Measurements from ENCODE around the gene RIN2.
"Not testable (repeated sequence)": the region's sequence is repeated elsewhere in the genome, so short reads cannot be mapped to it uniquely, and the experiment has no call there.

RIN2 gene

GRCh38 chr20:19739351-19739750, 18.7 kb upstream of the RIN2 start:
- DNase-seq = no peak

GRCh38 chr20:19740512-19740911, 17.5 kb upstream of the RIN2 start:
- DNase-seq = no peak

GRCh38 chr20:19741924-19742323, 16.1 kb upstream of the RIN2 start:
- DNase-seq = no peak

- DNase-seq = no peak
Observed at GRCh38 chr20:19742974-19743639, 15.0 kb upstream of the RIN2 start.

- DNase-seq = no peak
Observed at GRCh38 chr20:19743640-19743995, 14.4 kb upstream of the RIN2 start.

GRCh38 chr20:19745106-19745505, 13.0 kb upstream of the RIN2 start:
- no peak for DNase-seq

- no peak for DNase-seq
Observed at GRCh38 chr20:19745584-19745983, 12.5 kb upstream of the RIN2 start.

- no peak for DNase-seq
Observed at GRCh38 chr20:19746396-19746795, 11.7 kb upstream of the RIN2 start.

GRCh38 chr20:19747903-19748302, 10.2 kb upstream of the RIN2 start:
- no peak for DNase-seq

- no peak for DNase-seq
Observed at GRCh38 chr20:19748681-19749080, 9.4 kb upstream of the RIN2 start.

- DNase-seq = no peak
Observed at GRCh38 chr20:19749618-19750071, 8.4 kb upstream of the RIN2 start.

GRCh38 chr20:19750101-19750606, 7.9 kb upstream of the RIN2 start:
- no peak for DNase-seq

- DNase-seq = no peak
Observed at GRCh38 chr20:19750907-19751636, 7.0 kb upstream of the RIN2 start.

GRCh38 chr20:19754201-19754600, 3.9 kb upstream of the RIN2 start:
- DNase-seq = not testable (repeated sequence)

GRCh38 chr20:19756761-19757486, 1.1 kb upstream of the RIN2 start:
- no peak for DNase-seq

GRCh38 chr20:19757487-19758132, 448 bp upstream of the RIN2 start:
- no peak for DNase-seq

GRCh38 chr20:19758501-19759331, 658 bp downstream of the RIN2 start:
- DNase-seq = no peak

- DNase-seq = no peak
Observed at GRCh38 chr20:19760371-19760721, 2.3 kb downstream of the RIN2 start.

- no peak for DNase-seq
Observed at GRCh38 chr20:19761326-19761725, 3.3 kb downstream of the RIN2 start.

- no peak for DNase-seq
Observed at GRCh38 chr20:19761841-19762240, 3.8 kb downstream of the RIN2 start.

- DNase-seq = no peak
Observed at GRCh38 chr20:19764207-19764606, 6.1 kb downstream of the RIN2 start.

- no peak for DNase-seq
Observed at GRCh38 chr20:19765266-19765665, 7.2 kb downstream of the RIN2 start.

Measured in RPMI8226 (cell line).